WERI-Rb-1 (cell line): ENCODE data around the gene OTUD7B.

ENCODE experiments used
- DNase-seq: peaks from one replicate; pipeline ENCODE4 v3.0.0-alpha.2; 2020
- H3K27ac ChIP-seq: fragments of 250-450 bp; sonication (Bioruptor Pico); 2 replicates; pipeline ENCODE4 v1.5.1; 2020; ENCODE audit warnings: mild to moderate bottlenecking, moderate library complexity
- H3K27me3 ChIP-seq: fragments of 250-450 bp; sonication (Bioruptor Pico); 2 replicates; pipeline ENCODE4 v1.5.1; 2021; ENCODE audit warnings: mild to moderate bottlenecking, low read depth, moderate library complexity; ENCODE audit not compliant: insufficient read depth, severe bottlenecking
- H3K36me3 ChIP-seq: fragments of 250-450 bp; sonication (Bioruptor Pico); 2 replicates; pipeline ENCODE4 v1.5.1; 2020; ENCODE audit warnings: mild to moderate bottlenecking, moderate library complexity
- H3K4me3 ChIP-seq: 2 replicates; pipeline ENCODE4 v1.5.1; 2011; ENCODE audit warnings: low read depth, mild to moderate bottlenecking, control low read depth, low read length
- H3K9me3 ChIP-seq: fragments of 250-450 bp; sonication (Bioruptor Pico); 2 replicates; pipeline ENCODE4 v1.5.1; 2021; ENCODE audit warnings: mild to moderate bottlenecking, moderate library complexity; ENCODE audit not compliant: severe bottlenecking
- TF ChIP-seq, protein P1 (sequence below): IDR thresholded peaks from 2 replicates; pipeline ENCODE4 v1.5.1; 2011; ENCODE audit warnings: low read depth, mild to moderate bottlenecking, control low read depth, inconsistent platforms, low read length

OTUD7B gene

DNA sequence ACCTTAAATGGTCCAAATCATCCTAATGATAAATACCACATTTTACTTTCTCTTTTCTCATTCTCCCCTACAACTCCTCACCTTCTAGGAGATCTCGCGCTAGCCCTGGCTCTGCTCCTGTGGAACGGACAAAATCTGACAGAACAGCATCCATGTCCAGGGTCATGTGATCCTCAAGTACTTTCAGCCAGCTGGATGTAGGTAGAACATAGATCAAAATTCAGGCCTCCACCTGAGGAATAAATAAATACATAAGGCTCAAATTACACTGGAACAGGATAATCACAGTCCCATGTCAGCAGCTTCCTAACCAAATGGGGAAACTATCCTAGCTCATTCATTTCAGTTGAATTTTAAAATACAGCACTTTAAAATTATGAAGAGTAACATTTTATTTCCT lies 33.2 kb downstream of the OTUD7B start:
- Histone ChIP-seq H3K27me3 (no peaks in the 10 kb centered on the region), H3K4me3 (no peak overlapping the region), H3K36me3 (peaks cover 48% of the 10 kb centered on the region), H3K9me3 (no peaks in the 10 kb centered on the region), H3K27ac (no peak overlapping the region)
- DNase-seq = no peak
- TF ChIP-seq, protein P1, sequence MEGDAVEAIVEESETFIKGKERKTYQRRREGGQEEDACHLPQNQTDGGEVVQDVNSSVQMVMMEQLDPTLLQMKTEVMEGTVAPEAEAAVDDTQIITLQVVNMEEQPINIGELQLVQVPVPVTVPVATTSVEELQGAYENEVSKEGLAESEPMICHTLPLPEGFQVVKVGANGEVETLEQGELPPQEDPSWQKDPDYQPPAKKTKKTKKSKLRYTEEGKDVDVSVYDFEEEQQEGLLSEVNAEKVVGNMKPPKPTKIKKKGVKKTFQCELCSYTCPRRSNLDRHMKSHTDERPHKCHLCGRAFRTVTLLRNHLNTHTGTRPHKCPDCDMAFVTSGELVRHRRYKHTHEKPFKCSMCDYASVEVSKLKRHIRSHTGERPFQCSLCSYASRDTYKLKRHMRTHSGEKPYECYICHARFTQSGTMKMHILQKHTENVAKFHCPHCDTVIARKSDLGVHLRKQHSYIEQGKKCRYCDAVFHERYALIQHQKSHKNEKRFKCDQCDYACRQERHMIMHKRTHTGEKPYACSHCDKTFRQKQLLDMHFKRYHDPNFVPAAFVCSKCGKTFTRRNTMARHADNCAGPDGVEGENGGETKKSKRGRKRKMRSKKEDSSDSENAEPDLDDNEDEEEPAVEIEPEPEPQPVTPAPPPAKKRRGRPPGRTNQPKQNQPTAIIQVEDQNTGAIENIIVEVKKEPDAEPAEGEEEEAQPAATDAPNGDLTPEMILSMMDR = no peak

DNA sequence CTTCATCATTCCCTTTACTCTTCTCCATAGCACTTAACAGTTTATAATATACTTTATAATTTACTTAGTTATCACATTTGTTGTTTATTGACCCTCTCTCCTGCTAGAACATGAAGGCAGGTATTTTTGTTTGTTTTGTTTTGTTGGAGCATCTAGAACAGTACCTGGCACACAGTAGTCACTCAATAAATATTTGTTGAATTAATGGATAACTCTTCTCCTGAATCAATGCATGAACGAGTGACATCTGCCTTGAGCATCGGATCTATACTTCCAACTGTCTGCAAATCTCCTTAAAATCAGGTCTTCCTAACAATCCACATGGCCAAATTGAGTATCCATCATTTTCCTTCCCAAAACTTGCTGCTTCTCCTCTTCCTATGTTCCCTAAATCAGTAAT lies 38.0 kb downstream of the OTUD7B start:
- no peaks in the 10 kb centered on the region for H3K9me3 ChIP-seq
- TF ChIP-seq, protein P1 = no peak
- no peak overlapping the region for H3K4me3 ChIP-seq
- no peaks in the 10 kb centered on the region for H3K27me3 ChIP-seq
- no peak for DNase-seq
- H3K36me3 ChIP-seq = peaks cover 89% of the 10 kb centered on the region
- no peak overlapping the region for H3K27ac ChIP-seq

DNA sequence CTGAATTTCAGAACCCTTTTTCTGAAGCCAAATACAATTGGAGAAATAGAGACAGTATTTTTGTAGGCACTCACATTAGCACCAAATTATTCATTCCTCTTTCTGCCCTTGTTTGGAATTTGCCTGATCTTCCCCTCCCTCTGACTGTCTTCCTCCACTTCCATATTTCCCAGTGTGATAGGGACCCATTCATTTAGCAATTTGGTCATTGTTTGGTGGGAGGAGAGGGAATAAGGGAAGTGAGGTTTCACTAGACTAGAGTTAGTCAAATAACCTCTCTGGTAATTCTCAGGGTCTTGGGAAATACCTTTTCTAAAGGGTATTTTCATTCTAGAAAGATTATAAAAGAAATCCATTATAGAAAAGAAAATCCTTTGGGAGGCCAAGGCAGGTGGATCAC lies 42.9 kb downstream of the OTUD7B start:
- no peaks in the 10 kb centered on the region for H3K27me3 ChIP-seq
- TF ChIP-seq, protein P1 = no peak
- peaks cover 96% of the 10 kb centered on the region for H3K36me3 ChIP-seq
- no peaks in the 10 kb centered on the region for H3K9me3 ChIP-seq
- no peak for DNase-seq
- H3K4me3 ChIP-seq = no peak overlapping the region
- no peak overlapping the region for H3K27ac ChIP-seq

DNA sequence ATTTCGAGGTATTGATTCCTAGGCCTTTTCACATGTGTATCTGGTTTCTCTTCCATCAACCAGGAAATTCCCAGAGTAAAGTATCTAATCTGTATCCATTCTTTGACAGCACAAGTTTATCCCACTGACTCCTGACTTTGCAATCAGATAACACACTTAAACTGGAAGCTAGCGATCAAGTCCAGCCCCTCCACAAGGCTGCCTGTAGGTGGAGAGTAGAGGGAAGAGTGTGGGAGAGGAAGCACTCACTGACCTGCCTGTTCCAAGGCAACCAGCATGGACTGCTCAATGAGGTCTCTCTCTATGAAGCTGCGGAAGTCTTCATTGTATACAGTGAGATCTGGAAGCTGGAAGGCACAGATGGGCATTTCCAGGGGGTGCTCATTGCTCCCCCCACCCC lies 43.5 kb downstream of the OTUD7B start:
- H3K36me3 ChIP-seq = peaks cover 96% of the 10 kb centered on the region
- H3K9me3 ChIP-seq = no peaks in the 10 kb centered on the region
- DNase-seq = no peak
- TF ChIP-seq, protein P1 = no peak
- H3K27ac ChIP-seq = no peak overlapping the region
- no peak overlapping the region for H3K4me3 ChIP-seq
- H3K27me3 ChIP-seq = no peaks in the 10 kb centered on the region

DNA sequence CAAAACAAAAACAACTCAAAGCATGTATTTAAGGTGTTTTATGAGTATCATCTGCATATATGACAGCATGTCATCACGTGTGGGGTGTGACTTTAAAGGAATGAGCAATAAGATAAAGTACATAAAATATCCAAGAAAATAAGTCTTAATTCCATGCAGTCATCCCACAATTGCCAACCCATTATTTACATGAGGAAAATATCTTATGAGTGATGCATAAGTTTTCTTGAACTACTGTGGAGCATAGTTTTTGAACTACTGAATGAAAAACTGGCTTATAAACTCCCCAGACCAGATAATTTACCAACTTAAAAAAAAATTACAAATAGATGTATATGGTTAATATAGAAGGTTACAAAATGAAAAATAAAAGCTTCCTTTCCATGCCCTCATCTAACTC lies 44.1 kb downstream of the OTUD7B start:
- H3K9me3 ChIP-seq = no peaks in the 10 kb centered on the region
- peaks cover 95% of the 10 kb centered on the region for H3K36me3 ChIP-seq
- H3K27ac ChIP-seq = no peak overlapping the region
- H3K4me3 ChIP-seq = no peak overlapping the region
- H3K27me3 ChIP-seq = no peaks in the 10 kb centered on the region
- TF ChIP-seq, protein P1 = no peak
- no peak for DNase-seq

DNA sequence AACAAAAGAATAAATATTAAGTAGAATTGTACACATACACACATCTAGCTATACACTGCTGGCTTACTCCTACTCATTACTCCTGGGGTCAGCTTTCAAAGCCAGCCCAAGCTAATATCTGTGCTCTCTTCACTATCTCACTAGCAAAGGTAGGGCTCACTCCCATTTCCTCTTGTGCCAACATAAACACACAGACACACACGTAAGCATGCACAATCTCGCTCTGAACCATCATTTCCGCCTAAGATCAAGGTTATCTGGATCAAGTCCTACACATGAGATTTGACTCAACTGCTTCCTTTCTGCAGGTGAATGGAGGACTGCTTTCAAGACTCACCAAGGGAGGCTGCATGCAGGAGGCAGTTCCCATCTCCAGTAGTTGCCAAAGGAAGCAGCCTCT lies 45.1 kb downstream of the OTUD7B start:
- Histone ChIP-seq H3K27me3 (no peaks in the 10 kb centered on the region), H3K9me3 (no peaks in the 10 kb centered on the region), H3K36me3 (peaks cover 92% of the 10 kb centered on the region), H3K4me3 (no peak overlapping the region), H3K27ac (no peak overlapping the region)
- TF ChIP-seq, protein P1 = no peak
- no peak for DNase-seq
